Mesenchymal stem cell (in vitro differentiated cells and primary cell): Measurements from ENCODE around the gene PLXNA1.

Source experiments
- DNase-seq: peaks from one replicate; pipeline ENCODE4 v3.0.0-alpha.2; 2013
- H2AFZ ChIP-seq: one replicate; pipeline ENCODE4 v1.6.1; 2013; ENCODE audit warnings: low read depth, mild to moderate bottlenecking, control low read depth, inconsistent platforms, low read length, moderate library complexity
- H2AK5ac ChIP-seq: 2 replicates; pipeline ENCODE4 v1.6.1; 2013; ENCODE audit warnings: low read length, moderate library complexity, mild to moderate bottlenecking, inconsistent platforms; ENCODE audit not compliant: severe bottlenecking
- H2BK120ac ChIP-seq: one replicate; pipeline ENCODE4 v1.6.1; 2013; ENCODE audit warnings: low read depth, mild to moderate bottlenecking, inconsistent platforms, low read length, moderate library complexity
- H2BK12ac ChIP-seq, 2 experiments: one replicate each; pipeline ENCODE4 v1.6.1; 2013; ENCODE audit warnings: inconsistent platforms in 2 of 2, low read length in 2 of 2, mild to moderate bottlenecking in 2 of 2, moderate library complexity in 2 of 2, control low read depth in 1 of 2
- H2BK15ac ChIP-seq: one replicate; pipeline ENCODE4 v1.6.1; 2013; ENCODE audit warnings: mild to moderate bottlenecking, low read depth, inconsistent platforms; ENCODE audit not compliant: poor library complexity, severe bottlenecking
- H2BK5ac ChIP-seq: 2 replicates; pipeline ENCODE4 v1.6.1; 2013; ENCODE audit warnings: low read depth, mild to moderate bottlenecking, low read length, control low read depth, inconsistent platforms; ENCODE audit not compliant: poor library complexity, severe bottlenecking
- H3K14ac ChIP-seq, 2 experiments: one replicate each; pipeline ENCODE4 v1.6.1; 2013; ENCODE audit warnings: inconsistent platforms in 2 of 2, low read length in 2 of 2, control low read depth in 1 of 2, mild to moderate bottlenecking in 1 of 2, moderate library complexity in 1 of 2
- H3K18ac ChIP-seq, 2 experiments: one replicate each; pipeline ENCODE4 v1.6.1; 2013; ENCODE audit warnings: inconsistent platforms in 2 of 2, low read length in 2 of 2, control low read depth in 1 of 2, low read depth in 1 of 2, mild to moderate bottlenecking in 1 of 2
- H3K23ac ChIP-seq, 2 experiments: one replicate each; pipeline ENCODE4 v1.6.1; 2013; ENCODE audit warnings: inconsistent platforms in 2 of 2, low read length in 2 of 2, mild to moderate bottlenecking in 2 of 2, moderate library complexity in 2 of 2, control low read depth in 1 of 2
- H3K27ac ChIP-seq: 2 replicates; pipeline ENCODE4 v1.5.1; 2013; ENCODE audit warnings: mild to moderate bottlenecking, moderate library complexity, low read length, control low read depth, inconsistent platforms; ENCODE audit not compliant: poor library complexity, severe bottlenecking
- H3K27me3 ChIP-seq, 2 experiments: 2 replicates each; pipeline versions ENCODE4 v1.6.1 to v1.7.0; 2013; ENCODE audit warnings: low read length in 2 of 2, mild to moderate bottlenecking in 2 of 2, moderate library complexity in 2 of 2, control low read depth in 1 of 2, inconsistent platforms in 1 of 2; ENCODE audit not compliant: control insufficient read depth in 1 of 2, insufficient read depth in 1 of 2
- H3K36me3 ChIP-seq, 2 experiments: 2 replicates each; pipeline versions ENCODE4 v1.6.1 to v1.7.0; 2013; ENCODE audit warnings: low read length in 2 of 2, control low read depth in 1 of 2, inconsistent platforms in 1 of 2, low read depth in 1 of 2, mild to moderate bottlenecking in 1 of 2; ENCODE audit not compliant: insufficient read depth in 2 of 2, control insufficient read depth in 1 of 2
- H3K4ac ChIP-seq, 2 experiments: one replicate each; pipeline ENCODE4 v1.6.1; 2013; ENCODE audit warnings: inconsistent platforms in 2 of 2, low read length in 2 of 2, mild to moderate bottlenecking in 2 of 2, moderate library complexity in 2 of 2, control low read depth in 1 of 2, low read depth in 1 of 2
- H3K4me1 ChIP-seq: 2 replicates; pipeline ENCODE4 v1.6.1; 2013; ENCODE audit warnings: low read depth, low read length, control low read depth; ENCODE audit not compliant: control insufficient read depth, insufficient read depth
- H3K4me2 ChIP-seq: 2 replicates; pipeline ENCODE4 v1.6.1; 2013; ENCODE audit warnings: low read length, mild to moderate bottlenecking, inconsistent platforms; ENCODE audit not compliant: poor library complexity, severe bottlenecking
- H3K4me3 ChIP-seq, 2 experiments: 2 replicates each; pipeline versions ENCODE4 v1.5.1 to v1.7.0; 2013; ENCODE audit warnings: low read length in 2 of 2, mild to moderate bottlenecking in 2 of 2, control low read depth in 1 of 2, low read depth in 1 of 2; ENCODE audit not compliant: insufficient read depth in 1 of 2
- H3K79me1 ChIP-seq: replicated peaks from 2 replicates; pipeline ENCODE4 v1.6.1; 2013; ENCODE audit warnings: mild to moderate bottlenecking, control low read depth, low read length, inconsistent platforms; ENCODE audit not compliant: poor library complexity, severe bottlenecking
- H3K9ac ChIP-seq: 2 replicates; pipeline ENCODE4 v1.7.0; 2013; ENCODE audit warnings: mild to moderate bottlenecking, low read length, moderate library complexity
- H3K9me3 ChIP-seq: 2 replicates; pipeline ENCODE4 v1.7.0; 2013; ENCODE audit warnings: mild to moderate bottlenecking, low read length; ENCODE audit not compliant: control insufficient read depth
- H4K8ac ChIP-seq: one replicate; pipeline ENCODE4 v1.6.1; 2013; ENCODE audit warnings: inconsistent platforms, mild to moderate bottlenecking, low read length, moderate library complexity
- H4K91ac ChIP-seq: one replicate; pipeline ENCODE4 v1.6.1; 2013; ENCODE audit warnings: mild to moderate bottlenecking, low read length, inconsistent platforms
- WGBS: methylation state at CpG from one replicate; pipeline ENCODE4 v1.1.7; 2013; ENCODE audit warnings: mixed read lengths; 5-methylcytosine and 5-hydroxymethylcytosine counted together

Gene PLXNA1

DNA sequence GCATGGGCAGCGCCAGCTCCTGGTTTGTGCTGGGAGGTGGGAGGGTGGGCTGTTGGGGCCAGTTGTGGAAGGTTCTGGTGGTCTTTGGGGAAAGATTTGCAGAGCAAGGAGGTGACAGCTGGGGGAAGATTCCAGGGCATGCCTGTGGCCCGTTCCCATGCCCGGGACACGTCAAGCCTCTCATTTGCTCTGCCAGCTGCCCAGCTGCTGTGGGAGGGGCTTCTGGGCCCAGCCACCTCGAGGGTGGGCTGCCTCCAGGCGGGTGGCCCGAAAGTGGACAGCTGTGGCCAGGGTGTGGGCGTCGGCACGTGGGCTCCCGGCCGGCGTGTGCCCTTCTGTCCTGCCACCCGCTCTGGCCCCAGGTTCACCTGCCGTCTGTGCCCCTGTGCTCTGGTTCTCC lies 17.2 kb downstream of the PLXNA1 start:
- no peak overlapping the region for H3K27ac ChIP-seq
- H4K8ac ChIP-seq = no peak overlapping the region
- no peaks in the 10 kb centered on the region for H3K9me3 ChIP-seq
- no peak overlapping the region for H2BK12ac ChIP-seq
- WGBS = 95% methylated on average over 15 of the region's 15 CpGs
- no peaks in the 10 kb centered on the region for H3K27me3 ChIP-seq
- no peak overlapping the region for H4K91ac ChIP-seq
- peaks cover 72% of the 10 kb centered on the region for H3K4me1 ChIP-seq
- H3K14ac ChIP-seq = no peak overlapping the region
- no peak overlapping the region for H2AFZ ChIP-seq
- peak overlapping the region; percentile 54 for H2AK5ac ChIP-seq
- no peak overlapping the region for H2BK15ac ChIP-seq
- no peak overlapping the region for H3K4me2 ChIP-seq
- H2BK120ac ChIP-seq = no peak overlapping the region
- H2BK5ac ChIP-seq = no peak overlapping the region
- peaks cover 15 to 64% of the 10 kb centered on the region in 2 experiments for H3K36me3 ChIP-seq
- H3K9ac ChIP-seq = no peak overlapping the region
- peaks cover 35% of the 10 kb centered on the region for H3K79me1 ChIP-seq
- no peak overlapping the region for H3K4me3 ChIP-seq
- H3K18ac ChIP-seq = no peak overlapping the region
- no peak for DNase-seq
- H3K4ac ChIP-seq = no peak overlapping the region
- no peak overlapping the region for H3K23ac ChIP-seq

DNA sequence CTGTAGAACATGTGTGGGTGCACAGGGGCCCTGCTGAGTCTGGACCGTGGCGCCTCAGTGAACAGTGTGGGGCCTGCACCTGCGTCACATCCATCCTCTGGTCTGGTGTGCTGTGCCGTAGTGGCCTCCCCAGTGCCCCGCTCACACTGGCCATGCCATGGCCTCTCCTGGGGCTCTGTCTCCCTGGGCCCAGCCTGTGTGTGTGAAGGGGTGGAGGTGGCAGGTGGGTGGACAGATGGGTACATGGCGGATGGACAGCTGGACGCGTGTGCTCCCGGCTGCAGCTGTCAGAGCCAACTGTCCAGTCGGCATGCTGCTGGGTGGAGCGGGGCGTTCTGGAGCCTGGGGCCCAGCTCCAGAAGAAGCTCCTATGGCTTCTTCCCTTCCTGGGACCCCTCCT lies 17.8 kb downstream of the PLXNA1 start:
- 96% methylated on average over 12 of the region's 12 CpGs for WGBS

DNA sequence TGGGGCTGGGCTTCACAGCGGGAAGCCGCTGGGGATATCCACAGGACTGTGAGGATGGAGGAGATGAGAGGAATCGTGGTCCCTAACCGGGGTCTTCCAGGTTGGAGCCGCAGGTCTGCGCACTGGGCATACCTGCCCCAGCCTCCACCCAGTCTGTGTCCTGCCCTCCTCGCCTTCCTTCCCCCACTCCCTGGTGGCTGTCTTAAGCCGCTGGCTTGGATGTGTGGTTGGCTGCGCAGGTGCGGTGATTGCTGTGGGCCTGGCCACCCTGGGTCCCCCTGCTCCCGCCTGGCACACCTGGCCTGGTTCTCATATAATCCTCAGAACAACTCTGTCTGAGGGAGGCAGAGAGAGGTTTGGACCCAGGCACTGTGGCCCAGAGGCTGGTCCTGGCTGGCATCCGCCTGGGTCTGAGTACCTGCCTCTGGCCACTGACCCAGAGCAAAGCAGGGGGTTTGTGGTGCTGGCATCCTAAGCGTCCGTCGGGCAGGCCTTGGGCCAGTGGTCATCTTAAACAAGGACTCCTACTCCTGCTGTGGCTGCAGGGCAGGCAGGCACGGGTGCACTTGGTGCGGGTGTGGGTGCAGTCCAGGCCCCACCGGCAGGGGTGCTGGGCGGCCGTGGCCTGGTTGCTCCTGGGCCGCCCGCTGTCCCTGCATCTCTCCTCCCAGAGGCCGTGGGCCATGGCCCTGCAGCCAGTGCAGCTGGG lies 18.7 kb downstream of the PLXNA1 start:
- WGBS = 66% methylated on average over 21 of the region's 23 CpGs
- no peaks in the 10 kb centered on the region for H3K27me3 ChIP-seq

More for the DNA sequence above, 17.8 kb downstream of the PLXNA1 start:
- Histone ChIP-seq H4K91ac (peak overlapping the region; percentile 99), H3K4me3 (no peak overlapping the region), H3K9me3 (no peaks in the 10 kb centered on the region), H3K27ac (no peak overlapping the region), H3K36me3 (peaks cover 15 to 58% of the 10 kb centered on the region in 2 experiments), H2BK12ac (peak overlapping the region; percentile 81 to 97), H2BK15ac (peak overlapping the region; percentile 66), H4K8ac (no peak overlapping the region), H3K4me2 (no peak overlapping the region), H3K18ac (peak overlapping the region; percentile 38 to 64), H3K4me1 (peaks cover 67% of the 10 kb centered on the region), H3K79me1 (peaks cover 30% of the 10 kb centered on the region), H2AFZ (no peak overlapping the region), H3K9ac (no peak overlapping the region), H3K4ac (peak overlapping the region; percentile 13 to 94), H2BK5ac (no peak overlapping the region), H3K27me3 (no peaks in the 10 kb centered on the region), H3K14ac (peak overlapping the region in 1 of 2 experiments; percentile 13), H3K23ac (no peak overlapping the region), H2AK5ac (peak overlapping the region; percentile 54), H2BK120ac (no peak overlapping the region)
- DNase-seq = no peak

More for the DNA sequence above, 18.7 kb downstream of the PLXNA1 start:
- Histone ChIP-seq H3K4ac (peak overlapping the region; percentile 94 to 97), H3K14ac (peak overlapping the region in 1 of 2 experiments; percentile 95), H3K23ac (no peak overlapping the region), H3K18ac (peak overlapping the region; percentile 72 to 95), H2BK5ac (peak overlapping the region; percentile 21), H4K91ac (peak overlapping the region; percentile 99), H2AK5ac (peak overlapping the region; percentile 96), H3K79me1 (peaks cover 27% of the 10 kb centered on the region), H2BK15ac (peak overlapping the region; percentile 66), H2BK120ac (peak overlapping the region; percentile 94), H3K27ac (peak overlapping the region; percentile 78), H3K36me3 (peaks cover 12 to 56% of the 10 kb centered on the region in 2 experiments), H3K4me1 (peaks cover 62% of the 10 kb centered on the region), H3K4me2 (peak overlapping the region; percentile 20), H3K4me3 (peak overlapping the region in 1 of 2 experiments; percentile 11), H2AFZ (no peak overlapping the region), H4K8ac (peak overlapping the region; percentile 99), H2BK12ac (peak overlapping the region; percentile 81 to 97), H3K9ac (peak overlapping the region; percentile 85), H3K9me3 (no peaks in the 10 kb centered on the region)
- no peak for DNase-seq
